ENCODE results near the gene INO80C.

- TF ChIP-seq CTCF (conservative IDR thresholded peaks at IDR 0.05; ENCODE audit: low read depth, low read length) (no peak), MAZ (IDR thresholded peaks at IDR 0.05; ENCODE audit: borderline replicate concordance, low read depth, low read length) (no peak), BHLHE40 (IDR thresholded peaks at IDR 0.05; ENCODE audit: low read depth, low read length) (no peak), POLR2A (IDR thresholded peaks at IDR 0.05; ENCODE audit: low read depth, low read length) (no peak), CEBPB (IDR thresholded peaks at IDR 0.05; ENCODE audit: low read depth, low read length) (no peak), MAFK (IDR thresholded peaks at IDR 0.05; ENCODE audit: low read depth, low read length) (no peak), NFE2L2 (IDR thresholded peaks at IDR 0.05; ENCODE audit: low read depth, low read length) (no peak), RAD21 (IDR thresholded peaks at IDR 0.05; ENCODE audit: low read length) (no peak), RFX5 (IDR thresholded peaks at IDR 0.05; ENCODE audit: low read depth, low read length) (no peak)
These were observed 17.1 kb upstream of the INO80C start for GRCh38 chr18:35514752-35515459.

Data from IMR-90 (cell line).